Measurements from ENCODE around the gene NCOR2. TPM values are rescaled to one million over a fixed set of nuclear protein-coding genes. Genes with fewer than 3 reads are reported as not detected.
A peak's percentile ranks its signal among the peaks of the same experiment; 100 is the strongest.

The NCOR2 gene
- total and polyA plus RNA-seq, 2 of the 8 experiments (the other 6 are each of a cell fraction or from before 2014, with no cell fraction given), result 14.8 to 275 TPM

DNA sequence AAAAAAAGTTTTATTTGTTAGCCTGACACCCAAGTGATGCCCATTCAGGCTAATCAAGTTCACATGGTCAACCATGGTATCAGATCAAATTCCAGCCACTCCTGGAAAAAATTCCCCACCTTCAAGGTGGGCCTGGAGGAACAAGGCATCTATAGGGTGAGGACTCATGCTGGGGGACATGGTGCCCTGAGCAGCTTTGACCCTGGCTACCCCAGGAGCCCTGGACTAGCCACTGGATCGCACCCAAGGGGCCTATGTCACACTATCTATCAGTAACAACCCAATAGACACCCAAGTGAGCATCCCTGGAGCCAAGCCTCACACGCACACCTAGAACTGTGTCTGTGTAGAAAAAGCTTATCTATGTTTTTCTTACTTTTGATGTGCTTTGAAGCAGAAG lies 4.1 kb upstream of the NCOR2 start:
- Histone ChIP-seq H2BK20ac (ENCODE audit: low read length) (peak overlapping the region; percentile 87; the same call in 1 of the 2 replicates), H2AFZ (ENCODE audit: low read length) (no peak overlapping the region), H3K4me1 (replicated peaks in 1 of 4; ENCODE audit: control insufficient read depth in 3 of 4, insufficient read depth in 4 of 4, low read length in 3 of 4) (peaks cover 12 to 25% (median 15%) of the 10 kb centered on the region in 4 experiments), H3K9me3 (ENCODE audit: insufficient read depth in 2 of 2, low read depth in 1 of 2, low read length in 1 of 2) (0 out of 4 replicates have a peak, but pooled peaks cover 0 to under 1% of the 10 kb centered on the region in 2 experiments), H3K23ac (ENCODE audit: insufficient read length) (no peak overlapping the region), H3K4me2 (ENCODE audit: insufficient read depth in 1 of 2, low read depth in 2 of 2, low read length in 2 of 2) (peak overlapping the region in 1 of 2 experiments; percentile 61; a peak in 1 of 4 replicates), H3K4ac (replicated peaks; ENCODE audit: insufficient read length, low read depth, low read length) (peak overlapping the region; percentile 82), H2AK5ac (ENCODE audit: low read depth, low read length) (no peak overlapping the region), H2BK12ac (ENCODE audit: low read depth, low read length) (peak overlapping the region; percentile 60; the same call in 1 of the 2 replicates), H2BK5ac (ENCODE audit: low read depth, low read length) (peak overlapping the region; percentile 40; the same call in 1 of the 2 replicates), H2BK15ac (ENCODE audit: low read length) (no peak overlapping the region), H3K18ac (ENCODE audit: extremely low read depth, low read length) (no peak overlapping the region; the same call in 1 of the 2 replicates), H3K4me3 (ENCODE audit: extremely low read depth in 1 of 4, insufficient read depth in 2 of 4, low read depth in 3 of 4, low read length in 4 of 4) (no peak overlapping the region), H3K79me2 (ENCODE audit: control insufficient read depth in 1 of 2, insufficient read depth in 2 of 2, low read length in 2 of 2) (peaks cover 0 to 2% of the 10 kb centered on the region in 2 experiments; a peak in 1 of 4 replicates), H4K8ac (ENCODE audit: extremely low read depth, insufficient read depth, low read length) (no peak overlapping the region), H3K36me3 (ENCODE audit: control insufficient read depth in 2 of 4, insufficient read depth in 4 of 4, low read length in 3 of 4) (no peaks in the 10 kb centered on the region), H2BK120ac (replicated peaks; ENCODE audit: low read depth, low read length) (peak overlapping the region; percentile 29), H3K56ac (replicated peaks; ENCODE audit: insufficient read length, low read depth, low read length) (no peak overlapping the region), H4K5ac (ENCODE audit: insufficient read length, low read depth, low read length) (no peak overlapping the region), H3K27ac (ENCODE audit: low read depth, low read length) (no peak overlapping the region), H4K91ac (replicated peaks; ENCODE audit: insufficient read length, low read length) (peak overlapping the region; percentile 92), H3K9ac (replicated peaks in 1 of 4; ENCODE audit: extremely low read depth in 1 of 4, low read depth in 3 of 4, low read length in 3 of 4) (no peak overlapping the region), H3K23me2 (ENCODE audit: low read depth, low read length) (peaks cover 3% of the 10 kb centered on the region; the same call in 1 of the 2 replicates), H3K14ac (ENCODE audit: insufficient read length) (no peak overlapping the region), H3K27me3 (replicated peaks in 1 of 4; ENCODE audit: control insufficient read depth in 3 of 4, extremely low read depth in 1 of 4, insufficient read depth in 3 of 4, low read length in 3 of 4) (no peaks in the 10 kb centered on the region), H4K20me1 (replicated peaks in 1 of 2; ENCODE audit: control insufficient read depth in 1 of 2, insufficient read depth in 2 of 2, low read length in 2 of 2) (no peaks in the 10 kb centered on the region), H3K79me1 (ENCODE audit: low read depth, low read length) (no peaks in the 10 kb centered on the region)
- POLR2A ChIA-PET (ENCODE audit: partially characterized antibody), result interaction anchor here (0.7 to 1.9 kb wide), 3 partner anchors 21 to 91 kb away, joined by 3 to 4 read pairs (median 3); no protein-coding TSS in a partner anchor
- WGBS, 2 experiments (ENCODE audit: extremely low coverage in 1 of 2, insufficient coverage in 1 of 2, insufficient read length in 1 of 2, insufficient replicate concordance in 2 of 2, low coverage in 1 of 2, low lambda C conversion rate in 2 of 2, missing lambda C conversion rate in 1 of 2), result 100% methylated on average over 2 of the region's 2 CpGs; no CpG with 5 or more reads in 1 of the 2 experiments
- DNase-seq (ENCODE audit: low read depth in 1 of 2, low spot score in 2 of 2) (no peak), FAIRE-seq (no peak)
- CTCF ChIA-PET (ENCODE audit: partially characterized antibody), result interaction anchor here (0.9 to 1.7 kb wide), 3 partner anchors 9 to 200 kb away, joined by 3 to 6 read pairs (median 3); no protein-coding TSS in a partner anchor
- no peak for TF ChIP-seq YY1 (IDR thresholded peaks at IDR 0.05; ENCODE audit: low read depth, low read length)
- no peak for TF ChIP-seq GABPA (IDR thresholded peaks at IDR 0.05; ENCODE audit: borderline replicate concordance, insufficient read depth, low read length)
- no peak for TF ChIP-seq POU5F1 (IDR thresholded peaks at IDR 0.05; ENCODE audit: low read depth, low read length)
- TF ChIP-seq BCL11A (IDR thresholded peaks at IDR 0.05; ENCODE audit: low read depth in 2 of 2, low read length in 2 of 2), result no peak
- no peak for TF ChIP-seq NANOG (IDR thresholded peaks at IDR 0.05; ENCODE audit: insufficient read depth, low read depth, low read length, poor library complexity, severe bottlenecking)
- no peak for TF ChIP-seq SAP30 (IDR thresholded peaks at IDR 0.05; ENCODE audit: insufficient read depth, insufficient replicate concordance, low read length)
- no peak for TF ChIP-seq MAFK (IDR thresholded peaks at IDR 0.05; ENCODE audit: low read depth, low read length)
- TF ChIP-seq EZH2 (IDR thresholded peaks at IDR 0.05; ENCODE audit: low read depth, low read length, severe bottlenecking), result no peak
- TF ChIP-seq TAF1 (IDR thresholded peaks at IDR 0.05; ENCODE audit: low read depth, low read length), result no peak
- TF ChIP-seq EGR1 (IDR thresholded peaks at IDR 0.05; ENCODE audit: borderline replicate concordance, low read depth, low read length), result no peak
- no peak for TF ChIP-seq JUND (IDR thresholded peaks at IDR 0.05; ENCODE audit: low read length)
- TF ChIP-seq NRF1 (IDR thresholded peaks at IDR 0.05; ENCODE audit: low read depth, low read length), result no peak
- TF ChIP-seq KDM5A (IDR thresholded peaks at IDR 0.05; ENCODE audit: low read length), result no peak

All from H1 (cell line).